ENCODE results near the gene CX3CL1.
"Not testable (repeated sequence)": the region's sequence is repeated elsewhere in the genome, so short reads cannot be mapped to it uniquely, and the experiment has no call there.

The CX3CL1 gene

DNA sequence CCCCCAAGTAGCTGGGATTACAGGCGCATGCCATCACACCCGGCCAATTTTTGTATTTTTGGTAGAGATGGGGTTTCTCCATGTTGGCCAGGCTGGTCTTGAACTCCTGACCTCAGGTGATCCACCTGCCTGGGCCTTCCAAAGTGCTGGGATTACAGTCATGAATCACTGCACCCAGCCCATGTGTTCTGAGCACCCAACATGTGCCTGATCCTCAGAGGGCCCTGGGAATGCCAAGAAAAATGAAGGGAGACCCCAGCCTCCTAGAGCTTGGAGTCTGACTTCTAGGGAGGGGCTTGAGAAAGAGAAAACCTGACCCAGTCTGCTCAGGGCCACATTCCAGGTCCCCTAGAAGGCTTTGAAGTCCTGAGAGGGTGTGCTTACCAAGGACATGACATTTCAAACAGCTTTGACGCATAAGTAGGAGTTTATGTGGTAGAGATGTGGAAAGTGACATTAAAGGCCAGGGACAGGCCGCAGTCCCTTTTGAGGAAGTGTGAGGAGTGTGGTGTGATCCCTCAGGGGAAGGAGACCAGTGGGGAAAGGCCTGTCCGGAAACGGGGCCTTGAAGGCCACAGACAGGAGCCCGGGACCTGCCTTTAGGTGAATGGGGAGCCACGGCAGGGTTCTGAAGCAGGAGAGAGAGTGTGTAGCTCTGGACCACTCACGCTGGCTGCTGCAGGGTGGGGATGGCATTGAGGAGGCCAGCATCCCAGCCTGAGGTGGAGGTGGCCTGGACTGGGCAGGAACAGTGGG, 14.8 kb upstream of the CX3CL1 start:
- no peak for DNase-seq (ENCODE audit: low read depth, low spot score)

DNA sequence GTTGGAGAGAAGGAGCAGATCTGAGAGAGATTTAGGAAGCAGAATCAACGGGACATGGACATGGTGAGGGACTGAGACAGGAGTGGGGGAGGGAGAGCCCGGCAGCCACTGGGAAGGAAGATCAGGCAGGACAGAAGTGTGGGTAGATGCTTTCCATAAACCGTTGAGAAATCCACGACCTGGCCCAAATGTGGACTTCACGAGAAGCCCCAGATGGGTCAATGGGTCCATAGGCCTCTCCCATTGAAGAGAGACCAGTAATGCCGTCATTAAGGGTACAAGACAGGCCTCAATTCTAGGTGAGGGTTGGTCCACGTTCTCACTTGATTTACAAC, 14.2 kb upstream of the CX3CL1 start:
- DNase-seq (ENCODE audit: low read depth, low spot score): no peak

DNA sequence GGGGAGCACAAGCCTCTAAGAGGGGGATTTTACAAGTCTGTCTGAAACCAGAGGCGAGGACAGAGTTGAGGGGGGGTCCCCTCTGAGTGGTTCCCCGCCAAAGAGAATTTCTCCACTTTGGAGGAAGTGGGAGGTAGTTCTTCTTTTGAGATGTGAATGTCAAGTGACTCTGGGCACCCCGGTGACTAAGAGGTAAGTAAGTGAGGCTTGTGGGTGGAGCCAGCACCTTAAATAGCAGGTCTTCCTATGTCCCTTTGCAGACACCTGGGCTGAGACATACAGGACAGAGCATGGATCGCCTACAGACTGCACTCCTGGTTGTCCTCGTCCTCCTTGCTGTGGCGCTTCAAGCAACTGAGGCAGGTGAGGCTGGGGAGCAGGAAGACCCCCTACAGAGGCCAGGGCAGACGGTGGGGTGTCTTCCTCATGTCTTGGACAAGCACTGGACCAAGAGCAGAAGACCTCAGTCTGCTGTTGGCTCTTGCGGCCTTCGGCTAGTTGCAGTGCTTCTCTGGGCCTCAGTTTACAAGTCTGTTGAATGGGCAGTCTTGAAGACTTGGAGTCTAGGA, 13.7 kb upstream of the CX3CL1 start, which contains the start of gene CCL22:
TSS of gene CCL22 (plus strand) at position 257 of the 569 bp plus-strand sequence. CDS start at position 291, 34 bp downstream.
- no peak for DNase-seq (ENCODE audit: low read depth, low spot score)

DNA sequence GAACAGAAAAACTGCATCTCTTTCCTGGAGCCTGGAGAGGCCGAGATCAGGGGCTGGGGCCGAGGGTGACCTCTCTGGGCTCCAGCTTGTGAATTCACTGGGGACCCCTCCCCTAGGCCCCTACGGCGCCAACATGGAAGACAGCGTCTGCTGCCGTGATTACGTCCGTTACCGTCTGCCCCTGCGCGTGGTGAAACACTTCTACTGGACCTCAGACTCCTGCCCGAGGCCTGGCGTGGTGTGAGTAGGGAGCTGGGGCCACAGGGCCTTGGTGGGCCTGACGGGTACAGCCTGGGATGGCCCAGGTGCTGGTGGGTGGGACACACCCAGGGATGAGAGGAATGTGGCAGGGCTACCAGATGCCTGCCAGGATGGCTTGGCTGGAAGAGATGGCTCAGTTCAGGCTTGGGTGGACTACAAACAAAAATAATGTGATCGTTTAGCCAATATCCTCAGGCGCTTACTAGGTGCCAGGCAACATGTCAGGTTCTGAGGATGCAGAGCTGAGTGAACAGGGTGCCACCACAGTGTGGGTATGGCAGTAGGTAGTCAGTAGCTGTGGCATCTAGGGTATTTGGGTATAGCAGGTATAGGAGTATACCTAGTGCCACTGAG, 11.9 kb upstream of the CX3CL1 start:
- no peak for DNase-seq (ENCODE audit: low read depth, low spot score)

DNA sequence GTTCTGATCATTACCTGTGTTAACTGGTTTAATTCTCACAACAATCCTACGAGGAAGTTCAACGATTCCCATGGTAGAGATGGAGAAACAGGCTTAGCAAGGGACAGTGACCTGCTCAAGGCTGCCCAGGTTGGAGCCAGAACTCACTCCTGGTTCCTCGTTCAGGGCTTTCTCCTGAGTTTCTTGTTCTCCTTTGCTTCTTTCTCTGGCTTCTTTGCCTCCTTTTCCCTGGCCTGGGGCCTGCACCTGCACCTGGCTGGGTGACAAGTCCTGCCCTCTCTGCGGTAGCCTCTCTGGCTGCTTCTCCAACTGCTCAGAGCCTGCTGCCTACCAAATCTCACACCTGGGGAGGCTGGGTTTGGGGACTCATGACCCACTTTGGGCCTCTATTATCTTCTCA, 10.9 kb upstream of the CX3CL1 start:
- DNase-seq (ENCODE audit: low read depth, low spot score): no peak

DNA sequence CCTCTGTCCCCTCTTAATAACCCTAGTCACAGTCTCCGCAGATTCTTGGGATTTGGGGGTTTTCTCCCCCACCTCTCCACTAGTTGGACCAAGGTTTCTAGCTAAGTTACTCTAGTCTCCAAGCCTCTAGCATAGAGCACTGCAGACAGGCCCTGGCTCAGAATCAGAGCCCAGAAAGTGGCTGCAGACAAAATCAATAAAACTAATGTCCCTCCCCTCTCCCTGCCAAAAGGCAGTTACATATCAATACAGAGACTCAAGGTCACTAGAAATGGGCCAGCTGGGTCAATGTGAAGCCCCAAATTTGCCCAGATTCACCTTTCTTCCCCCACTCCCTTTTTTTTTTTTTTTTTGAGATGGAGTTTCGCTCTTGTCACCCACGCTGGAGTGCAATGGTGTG, 8.1 kb upstream of the CX3CL1 start:
- DNase-seq (ENCODE audit: low read depth, low spot score): no peak

DNA sequence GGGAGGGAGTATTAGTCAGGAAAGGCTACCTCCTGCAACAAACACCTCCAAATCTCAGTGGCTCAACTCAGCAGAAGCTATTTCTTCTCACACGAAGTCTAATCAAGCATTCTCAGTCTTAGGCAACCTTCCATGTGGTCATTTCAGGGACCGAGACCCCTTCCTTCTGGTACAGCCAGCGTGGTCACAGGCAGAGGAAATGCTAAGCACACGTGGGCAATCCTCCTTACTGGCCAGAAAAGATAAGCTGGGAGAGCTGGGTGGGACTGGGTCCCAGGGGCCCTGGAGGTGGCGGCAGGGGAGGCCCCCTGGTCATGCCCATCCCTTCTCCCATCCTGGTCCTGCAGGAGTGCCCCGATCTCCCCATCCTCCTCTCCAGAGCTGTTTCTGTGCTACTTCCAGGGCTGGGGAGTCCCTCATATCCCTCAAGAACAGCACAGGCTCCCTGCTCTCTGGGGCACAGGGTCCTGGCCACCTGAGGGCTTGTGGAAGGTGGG, 5.7 kb upstream of the CX3CL1 start:
- no peak for DNase-seq (ENCODE audit: low read depth, low spot score)

DNA sequence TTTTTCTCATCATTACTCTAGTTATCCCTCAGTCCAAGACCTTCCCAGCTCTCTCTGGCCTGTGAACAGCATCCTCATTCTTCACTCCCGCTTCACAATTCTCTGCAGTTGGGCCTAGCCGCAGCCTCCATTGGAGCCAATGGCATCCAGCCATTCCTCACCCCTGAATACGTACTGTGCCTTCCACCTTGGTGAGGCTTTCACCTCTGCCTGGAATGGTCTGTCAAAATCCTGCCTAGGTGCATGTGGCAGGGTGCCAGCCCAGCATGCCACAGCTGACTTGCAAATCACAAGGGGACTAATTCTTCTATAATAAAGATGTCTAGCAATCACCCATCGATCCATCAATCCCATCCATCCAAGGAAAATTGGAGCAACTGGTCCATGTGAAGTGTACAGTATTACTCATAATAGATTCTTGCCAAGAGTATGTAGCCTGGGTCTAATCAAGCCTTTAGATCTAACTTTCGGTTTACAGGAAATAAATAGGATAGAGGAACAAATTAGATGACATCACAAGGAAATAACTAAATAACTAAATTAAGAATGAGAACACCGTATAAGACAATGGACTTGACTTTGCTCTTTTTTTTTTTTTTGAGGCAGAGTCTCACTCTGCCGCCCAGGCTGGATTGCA, 5.1 kb upstream of the CX3CL1 start:
- DNase-seq (ENCODE audit: low read depth, low spot score): no peak

DNA sequence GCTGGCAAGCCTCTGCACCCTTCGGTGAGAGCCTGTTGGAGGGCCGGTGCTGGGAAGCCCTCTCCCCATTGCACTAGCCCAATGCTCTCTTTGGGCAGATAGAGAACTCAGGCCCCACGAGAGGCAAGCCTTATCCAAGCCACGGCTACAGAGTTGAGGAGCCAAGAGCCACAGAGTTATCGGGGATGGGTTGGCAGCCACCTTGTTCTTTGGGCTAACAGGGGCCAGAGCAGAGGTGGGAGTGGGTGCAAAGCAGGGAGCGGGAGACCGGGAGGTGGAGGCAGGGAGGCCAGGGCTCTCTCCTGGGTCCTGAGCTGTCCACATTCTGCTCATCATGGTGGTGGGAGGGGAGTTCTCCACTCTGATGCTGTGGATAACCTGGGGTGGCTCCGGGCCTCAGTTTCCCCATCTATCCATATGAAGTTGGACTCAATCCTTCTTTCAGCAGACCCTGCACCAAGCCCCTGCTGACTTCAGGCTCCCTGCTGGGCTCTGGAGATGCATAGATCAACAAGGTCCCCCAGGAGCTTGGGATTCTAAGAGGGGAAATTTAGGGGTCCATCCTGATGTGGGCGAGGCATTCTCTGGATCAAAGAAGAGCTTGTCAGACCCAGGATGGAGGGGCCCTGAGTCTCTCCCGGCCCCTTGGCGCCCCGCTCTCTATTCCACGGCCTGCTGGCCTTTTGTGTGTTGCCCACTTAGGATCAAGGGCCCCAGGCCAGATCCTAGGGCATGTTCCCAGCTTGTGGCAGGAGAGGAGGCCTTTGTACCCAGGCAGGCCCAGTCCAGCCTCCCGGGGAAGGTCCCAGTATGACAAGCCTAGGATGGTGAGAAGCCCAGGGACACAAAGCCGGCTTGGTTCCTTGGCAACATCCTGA, 557 bp upstream of the CX3CL1 start:
- no peak for DNase-seq (ENCODE audit: low read depth, low spot score)

DNA sequence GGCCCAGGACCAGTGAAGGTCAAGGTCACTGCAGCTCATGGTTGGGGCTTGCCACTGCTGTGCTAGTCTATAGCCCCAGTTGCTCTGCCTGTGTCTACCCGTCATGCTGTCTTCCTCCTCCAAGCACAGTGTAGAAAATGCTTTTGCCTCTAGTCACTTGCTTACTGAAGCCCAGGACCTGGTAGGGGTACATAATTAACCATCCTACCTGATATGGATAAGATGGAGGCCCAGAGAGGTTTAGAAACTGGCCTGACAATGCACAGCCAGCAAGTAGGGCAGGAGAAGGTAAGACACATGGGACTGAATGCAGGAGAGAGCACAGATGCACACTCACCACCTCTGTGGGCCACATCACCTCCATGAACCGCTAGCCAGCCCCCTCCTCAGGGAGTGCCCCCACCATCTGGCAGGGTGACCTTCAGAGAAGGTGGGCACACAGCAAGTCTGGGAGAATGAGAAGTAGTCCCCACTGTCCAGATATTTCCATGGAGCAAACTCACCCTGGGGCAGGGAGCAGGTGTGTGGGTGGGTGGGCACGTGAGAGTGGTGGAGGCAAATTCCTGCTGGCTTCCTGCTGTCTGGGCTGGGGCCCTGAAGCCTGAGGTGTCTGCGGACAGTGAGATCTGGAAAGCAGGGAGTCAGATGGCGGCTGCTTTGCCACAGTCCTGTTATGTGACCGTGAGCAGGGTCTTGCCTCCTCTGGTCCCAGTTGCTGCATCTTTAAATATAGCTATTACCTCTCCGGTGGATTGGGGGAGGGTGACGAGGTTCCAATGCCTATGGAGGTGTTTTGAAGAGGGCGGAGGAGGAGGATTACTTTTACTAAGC, 1.0 kb downstream of the CX3CL1 start:
- DNase-seq (ENCODE audit: low read depth, low spot score): no peak

DNA sequence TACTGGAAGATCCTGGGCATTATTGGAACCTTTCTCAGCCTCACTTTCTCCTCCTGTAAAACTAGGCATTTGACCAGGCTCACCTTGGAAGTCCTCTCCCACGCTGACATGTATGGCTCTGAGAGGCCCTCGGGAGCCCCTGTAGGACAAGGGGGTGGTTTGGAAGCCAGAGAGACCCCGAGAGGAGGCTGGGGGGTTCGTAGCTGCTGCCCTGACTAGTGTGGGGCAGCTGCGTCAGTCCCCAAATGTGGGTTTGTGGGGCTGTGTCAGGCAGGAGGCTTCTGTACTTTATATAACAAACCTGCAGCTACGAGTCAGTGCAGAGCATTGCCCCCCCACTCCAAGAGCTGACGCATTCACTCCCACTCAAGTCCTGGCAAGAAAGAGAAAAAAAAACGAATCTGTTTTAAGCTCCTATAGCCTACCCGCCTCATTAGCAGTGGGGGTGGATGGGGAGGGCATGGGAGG, 1.8 kb downstream of the CX3CL1 start:
- no peak for DNase-seq (ENCODE audit: low read depth, low spot score)

DNA sequence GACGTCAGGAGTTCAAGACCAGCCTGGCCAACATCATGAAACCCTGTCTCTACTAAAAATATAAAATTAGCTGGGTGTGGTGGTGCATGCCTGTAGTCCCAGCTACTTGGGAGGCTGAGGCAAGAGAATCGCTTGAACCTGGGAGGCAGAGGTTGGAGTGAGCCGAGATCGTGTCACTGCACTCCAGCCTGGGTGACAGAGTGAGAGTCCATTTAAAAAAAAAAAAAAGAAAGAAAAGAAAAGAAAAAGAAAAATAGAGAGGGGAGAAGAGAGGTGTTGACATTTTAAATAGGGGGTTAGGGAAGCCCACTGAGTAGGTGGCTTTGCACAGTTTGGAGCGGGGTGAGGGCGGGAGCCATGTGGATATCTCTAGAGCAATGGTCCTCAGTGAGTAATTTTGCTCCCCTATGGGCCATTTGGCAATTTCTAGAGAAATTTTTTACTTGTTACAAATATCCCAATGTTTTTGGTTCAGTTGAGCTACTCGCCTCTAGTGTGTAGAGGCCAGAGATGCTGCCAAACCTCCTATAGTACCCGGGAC, 2.7 kb downstream of the CX3CL1 start:
- not testable (repeated sequence) for DNase-seq (ENCODE audit: low read depth, low spot score)

DNA sequence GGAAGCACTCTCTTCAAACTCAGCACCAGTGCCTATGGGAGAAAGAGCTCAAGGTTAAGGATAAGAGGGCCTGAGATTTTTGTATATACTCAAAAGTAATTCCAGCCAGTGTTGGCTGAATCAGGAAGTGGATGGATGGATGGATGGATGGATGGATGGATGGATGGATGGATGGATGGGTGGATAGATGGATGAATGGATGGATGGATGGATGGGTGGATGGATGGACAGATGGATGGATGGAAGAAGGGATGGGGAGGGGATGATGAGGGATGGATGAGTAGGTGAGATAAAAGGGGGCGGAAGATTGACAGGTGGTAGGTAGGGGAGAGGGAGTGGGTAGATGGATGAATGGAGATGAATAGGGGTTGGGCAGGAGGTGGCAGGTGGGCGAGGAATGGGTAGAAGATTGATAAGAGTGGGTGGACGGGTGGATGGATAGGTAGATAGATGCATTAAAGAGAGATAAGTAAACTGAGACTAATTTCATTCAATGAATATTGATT, 4.1 kb downstream of the CX3CL1 start:
- DNase-seq (ENCODE audit: low read depth, low spot score): no peak

DNA sequence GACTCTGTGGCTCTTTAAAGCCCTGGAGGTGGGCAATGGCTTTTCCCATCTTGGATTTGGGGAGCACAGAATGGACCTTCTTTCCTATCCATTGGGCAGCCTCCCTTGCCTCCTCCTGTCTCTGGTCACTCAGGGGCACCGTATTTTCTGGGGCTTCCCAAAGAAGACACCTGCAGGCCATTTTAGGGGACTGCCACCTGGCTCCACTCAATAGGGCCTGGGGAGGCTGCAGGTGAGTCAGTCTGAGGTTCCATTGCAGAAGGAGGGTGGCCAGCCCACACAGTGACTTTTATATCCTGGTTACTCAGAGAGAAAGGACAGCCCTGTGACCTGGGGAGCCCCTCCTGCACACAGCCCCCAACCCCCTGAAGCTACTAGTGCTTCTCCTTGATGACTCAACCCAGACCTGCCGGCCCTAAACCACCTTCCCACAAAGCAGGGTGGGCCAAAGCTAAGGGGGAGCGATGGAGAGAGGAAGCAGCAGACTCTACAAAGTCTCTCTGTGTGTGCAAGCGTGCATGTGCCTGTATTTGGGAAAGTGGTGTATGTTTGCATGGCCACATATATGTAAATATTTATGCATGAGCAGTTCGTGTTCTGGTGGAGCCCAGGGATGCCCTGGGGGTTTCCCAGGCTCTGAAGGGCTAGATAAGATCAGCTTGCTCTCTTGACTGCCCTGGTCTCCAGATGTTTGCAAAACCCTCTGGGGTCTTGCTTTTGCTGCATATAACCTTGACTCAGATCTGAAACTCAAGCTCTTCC, 5.0 kb downstream of the CX3CL1 start:
- no peak for DNase-seq (ENCODE audit: low read depth, low spot score)

DNA sequence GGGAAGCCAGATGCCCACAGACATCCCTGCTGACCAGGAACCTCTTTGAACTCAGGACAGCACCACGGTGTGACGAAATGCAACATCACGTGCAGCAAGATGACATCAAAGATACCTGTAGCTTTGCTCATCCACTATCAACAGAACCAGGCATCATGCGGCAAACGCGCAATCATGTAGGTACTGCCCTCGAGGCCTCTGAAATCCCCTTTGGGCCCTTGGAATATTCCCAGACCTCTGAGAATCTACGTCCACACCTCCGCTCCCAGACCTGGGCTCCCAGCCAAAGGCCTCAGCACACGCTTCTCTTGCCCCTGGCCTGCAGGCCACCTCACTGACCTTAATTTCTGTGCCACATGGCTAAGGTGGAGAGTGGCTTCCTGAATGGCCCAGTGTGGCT, 7.3 kb downstream of the CX3CL1 start:
- DNase-seq (ENCODE audit: low read depth, low spot score): no peak

DNA sequence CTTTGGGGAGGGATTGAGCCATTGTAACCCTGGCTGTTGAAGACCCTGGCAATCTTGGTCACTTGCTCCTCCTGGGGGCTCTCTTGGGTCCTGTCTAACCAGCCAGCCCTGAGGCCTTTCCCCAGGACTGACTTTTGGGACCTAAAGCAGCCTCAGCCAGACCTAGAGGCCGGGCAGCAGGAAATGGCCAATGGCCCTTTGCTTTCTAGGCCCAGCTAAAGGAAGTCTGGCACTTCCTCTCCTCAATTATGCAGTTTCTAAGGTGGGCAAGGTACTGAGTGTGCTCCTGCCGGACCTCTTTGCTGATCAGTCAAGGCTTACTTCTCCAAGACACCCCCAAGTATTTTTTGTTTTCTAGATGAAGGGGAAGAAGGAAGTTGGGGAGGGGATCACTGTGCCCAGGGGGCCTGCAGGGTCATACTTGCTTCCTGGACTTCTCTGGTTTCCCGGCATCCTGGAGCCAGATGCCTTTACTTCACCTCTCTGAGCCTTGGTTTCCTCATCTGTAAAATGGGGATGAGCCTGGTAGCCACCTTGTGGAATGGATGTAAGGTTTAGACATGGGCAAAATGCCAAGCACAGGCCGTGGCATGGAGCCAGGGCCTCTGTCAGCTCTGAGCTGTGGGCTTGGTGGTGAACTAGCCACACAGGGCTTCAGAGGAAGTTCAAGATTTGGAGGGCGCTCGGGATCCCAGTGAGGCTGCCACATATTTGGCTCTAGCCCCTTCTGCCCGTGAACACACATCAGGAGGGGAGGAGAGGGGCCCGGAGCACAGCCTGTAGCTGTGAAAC, 8.6 kb downstream of the CX3CL1 start:
- DNase-seq (ENCODE audit: low read depth, low spot score): no peak

DNA sequence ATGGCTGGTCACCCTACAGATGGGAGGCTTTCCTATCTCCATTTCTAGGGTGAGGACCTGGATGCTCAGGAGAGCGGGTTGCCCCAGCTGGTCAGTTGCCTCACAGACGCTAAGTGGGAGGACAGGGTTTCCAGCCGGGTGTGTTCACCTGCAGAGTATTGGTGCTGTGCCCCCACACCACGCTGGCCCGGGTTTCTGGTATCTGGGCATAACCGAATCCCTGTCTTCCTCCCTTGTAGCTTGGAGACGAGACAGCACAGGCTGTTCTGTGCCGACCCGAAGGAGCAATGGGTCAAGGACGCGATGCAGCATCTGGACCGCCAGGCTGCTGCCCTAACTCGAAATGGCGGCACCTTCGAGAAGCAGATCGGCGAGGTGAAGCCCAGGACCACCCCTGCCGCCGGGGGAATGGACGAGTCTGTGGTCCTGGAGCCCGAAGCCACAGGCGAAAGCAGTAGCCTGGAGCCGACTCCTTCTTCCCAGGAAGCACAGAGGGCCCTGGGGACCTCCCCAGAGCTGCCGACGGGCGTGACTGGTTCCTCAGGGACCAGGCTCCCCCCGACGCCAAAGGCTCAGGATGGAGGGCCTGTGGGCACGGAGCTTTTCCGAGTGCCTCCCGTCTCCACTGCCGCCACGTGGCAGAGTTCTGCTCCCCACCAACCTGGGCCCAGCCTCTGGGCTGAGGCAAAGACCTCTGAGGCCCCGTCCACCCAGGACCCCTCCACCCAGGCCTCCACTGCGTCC, 9.7 kb downstream of the CX3CL1 start:
- DNase-seq (ENCODE audit: low read depth, low spot score): no peak

Measured in smooth muscle cell of the brain vasculature (primary cell).